Measurements from ENCODE around the gene PMM1. TPM values are rescaled to one million over a fixed set of nuclear protein-coding genes. Genes with fewer than 3 reads are reported as not detected.

Gene PMM1
- total RNA-seq, 1 donor from 2014 or later = 39.4 TPM

DNA sequence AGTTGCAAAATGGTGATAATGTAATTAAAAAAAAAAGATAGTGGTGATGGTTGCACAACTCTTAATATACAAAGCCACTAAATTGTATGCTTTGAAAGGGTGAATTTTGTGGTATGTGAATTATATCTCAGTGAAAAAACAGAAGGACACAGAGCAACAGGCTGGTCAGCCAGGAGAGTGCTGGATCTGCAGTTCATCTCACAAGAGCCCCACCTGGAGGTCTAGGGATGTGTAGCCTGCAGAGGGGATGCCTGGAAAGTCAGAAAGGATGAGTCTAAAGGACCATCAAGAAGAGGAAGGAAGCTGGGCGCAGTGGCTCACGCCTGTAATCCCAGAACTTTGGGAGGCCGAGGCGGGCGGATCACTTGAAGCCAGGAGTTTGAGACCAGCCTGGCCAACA lies 54.4 kb downstream of the PMM1 start:
- no peak overlapping the region for H3K27ac ChIP-seq (ENCODE audit: low read depth, low read length)
- peaks cover 70% of the 10 kb centered on the region for H4K20me1 ChIP-seq (ENCODE audit: insufficient read depth, low read length)
- H2AFZ ChIP-seq (ENCODE audit: low read depth, low read length) = no peak overlapping the region
- no peaks in the 10 kb centered on the region for H3K9me3 ChIP-seq (ENCODE audit: insufficient read depth, low read depth, low read length)
- Mint-ChIP-seq H3K4me3 (ENCODE audit: unreplicated experiment) (peak overlapping the region; percentile 50), H3K36me3 (ENCODE audit: low read depth, unreplicated experiment) (peaks cover 16% of the 10 kb centered on the region), H3K27me3 (ENCODE audit: low read depth, unreplicated experiment) (no peaks in the 10 kb centered on the region), H3K9me3 (ENCODE audit: unreplicated experiment) (no peaks in the 10 kb centered on the region), H3K27ac (ENCODE audit: unreplicated experiment) (peak overlapping the region; percentile 34), H3K4me1 (ENCODE audit: low read depth, unreplicated experiment) (peaks cover 3% of the 10 kb centered on the region)
- TF ChIP-seq, protein P1, sequence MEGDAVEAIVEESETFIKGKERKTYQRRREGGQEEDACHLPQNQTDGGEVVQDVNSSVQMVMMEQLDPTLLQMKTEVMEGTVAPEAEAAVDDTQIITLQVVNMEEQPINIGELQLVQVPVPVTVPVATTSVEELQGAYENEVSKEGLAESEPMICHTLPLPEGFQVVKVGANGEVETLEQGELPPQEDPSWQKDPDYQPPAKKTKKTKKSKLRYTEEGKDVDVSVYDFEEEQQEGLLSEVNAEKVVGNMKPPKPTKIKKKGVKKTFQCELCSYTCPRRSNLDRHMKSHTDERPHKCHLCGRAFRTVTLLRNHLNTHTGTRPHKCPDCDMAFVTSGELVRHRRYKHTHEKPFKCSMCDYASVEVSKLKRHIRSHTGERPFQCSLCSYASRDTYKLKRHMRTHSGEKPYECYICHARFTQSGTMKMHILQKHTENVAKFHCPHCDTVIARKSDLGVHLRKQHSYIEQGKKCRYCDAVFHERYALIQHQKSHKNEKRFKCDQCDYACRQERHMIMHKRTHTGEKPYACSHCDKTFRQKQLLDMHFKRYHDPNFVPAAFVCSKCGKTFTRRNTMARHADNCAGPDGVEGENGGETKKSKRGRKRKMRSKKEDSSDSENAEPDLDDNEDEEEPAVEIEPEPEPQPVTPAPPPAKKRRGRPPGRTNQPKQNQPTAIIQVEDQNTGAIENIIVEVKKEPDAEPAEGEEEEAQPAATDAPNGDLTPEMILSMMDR (IDR thresholded peaks at IDR 0.05; ENCODE audit: insufficient read depth, low read depth, low read length) = no peak
- no peak for TF ChIP-seq EZH2 (IDR thresholded peaks at IDR 0.05; ENCODE audit: insufficient read depth, low read length)
- no peak overlapping the region for H3K4me3 ChIP-seq (ENCODE audit: insufficient read depth, low read depth, low read length)
- no peaks in the 10 kb centered on the region for H3K27me3 ChIP-seq (ENCODE audit: insufficient read depth, low read length)
- peaks cover 3% of the 10 kb centered on the region for H3K36me3 ChIP-seq (ENCODE audit: insufficient read depth, low read length)
- DNase-seq (ENCODE audit: low read depth) (no peak), FAIRE-seq (no peak)
- no peaks in the 10 kb centered on the region for H3K4me1 ChIP-seq (ENCODE audit: insufficient read depth, low read length)
- H3K9ac ChIP-seq (ENCODE audit: low read length) = no peak overlapping the region
- peaks cover 69% of the 10 kb centered on the region for H3K79me2 ChIP-seq (ENCODE audit: insufficient read depth, low read length)
- no peak overlapping the region for H3K4me2 ChIP-seq (ENCODE audit: low read length)

DNA sequence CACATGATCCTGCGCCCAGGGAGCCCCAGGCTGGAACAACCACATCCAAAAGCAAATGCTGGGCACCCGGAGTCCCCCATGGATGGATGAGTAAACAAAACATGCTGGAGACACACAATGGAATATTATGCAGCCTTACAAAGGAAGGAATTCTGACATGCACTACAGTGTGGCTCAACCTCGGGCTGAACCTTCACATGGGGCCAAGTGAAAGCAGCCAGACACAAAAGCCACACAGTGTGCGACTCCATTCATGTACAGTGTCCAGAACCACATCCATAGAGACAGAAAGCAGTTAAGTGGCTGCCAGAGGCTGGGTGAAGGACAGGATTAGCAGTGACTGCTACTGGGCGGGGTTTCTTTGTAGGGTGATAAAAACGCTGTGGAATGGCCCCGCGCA lies 55.4 kb downstream of the PMM1 start:
- peaks cover 14% of the 10 kb centered on the region for H3K36me3 Mint-ChIP-seq (ENCODE audit: low read depth, unreplicated experiment)
- H3K79me2 ChIP-seq (ENCODE audit: insufficient read depth, low read length) = peaks cover 59% of the 10 kb centered on the region

More for the DNA sequence above, 55.4 kb downstream of the PMM1 start:
- Histone ChIP-seq H3K9me3 (ENCODE audit: insufficient read depth, low read depth, low read length) (no peaks in the 10 kb centered on the region), H3K4me2 (ENCODE audit: low read length) (no peak overlapping the region), H3K4me1 (ENCODE audit: insufficient read depth, low read length) (no peaks in the 10 kb centered on the region), H3K27me3 (ENCODE audit: insufficient read depth, low read length) (no peaks in the 10 kb centered on the region), H2AFZ (ENCODE audit: low read depth, low read length) (no peak overlapping the region), H3K36me3 (ENCODE audit: insufficient read depth, low read length) (peaks cover 3% of the 10 kb centered on the region), H3K27ac (ENCODE audit: low read depth, low read length) (no peak overlapping the region), H4K20me1 (ENCODE audit: insufficient read depth, low read length) (peaks cover 68% of the 10 kb centered on the region), H3K9ac (ENCODE audit: low read length) (no peak overlapping the region), H3K4me3 (ENCODE audit: insufficient read depth, low read depth, low read length) (no peak overlapping the region)
- Mint-ChIP-seq H3K27ac (ENCODE audit: unreplicated experiment) (no peak overlapping the region), H3K4me1 (ENCODE audit: low read depth, unreplicated experiment) (peaks cover under 1% of the 10 kb centered on the region), H3K27me3 (ENCODE audit: low read depth, unreplicated experiment) (no peaks in the 10 kb centered on the region), H3K9me3 (ENCODE audit: unreplicated experiment) (no peaks in the 10 kb centered on the region), H3K4me3 (ENCODE audit: unreplicated experiment) (no peak overlapping the region)
- DNase-seq (ENCODE audit: low read depth) = no peak
- TF ChIP-seq, protein P1 (IDR thresholded peaks at IDR 0.05; ENCODE audit: insufficient read depth, low read depth, low read length) = no peak
- TF ChIP-seq EZH2 (IDR thresholded peaks at IDR 0.05; ENCODE audit: insufficient read depth, low read length) = no peak
- no peak for FAIRE-seq
